ENCODE measurements around the gene RPL38.

RPL38 gene

DNA sequence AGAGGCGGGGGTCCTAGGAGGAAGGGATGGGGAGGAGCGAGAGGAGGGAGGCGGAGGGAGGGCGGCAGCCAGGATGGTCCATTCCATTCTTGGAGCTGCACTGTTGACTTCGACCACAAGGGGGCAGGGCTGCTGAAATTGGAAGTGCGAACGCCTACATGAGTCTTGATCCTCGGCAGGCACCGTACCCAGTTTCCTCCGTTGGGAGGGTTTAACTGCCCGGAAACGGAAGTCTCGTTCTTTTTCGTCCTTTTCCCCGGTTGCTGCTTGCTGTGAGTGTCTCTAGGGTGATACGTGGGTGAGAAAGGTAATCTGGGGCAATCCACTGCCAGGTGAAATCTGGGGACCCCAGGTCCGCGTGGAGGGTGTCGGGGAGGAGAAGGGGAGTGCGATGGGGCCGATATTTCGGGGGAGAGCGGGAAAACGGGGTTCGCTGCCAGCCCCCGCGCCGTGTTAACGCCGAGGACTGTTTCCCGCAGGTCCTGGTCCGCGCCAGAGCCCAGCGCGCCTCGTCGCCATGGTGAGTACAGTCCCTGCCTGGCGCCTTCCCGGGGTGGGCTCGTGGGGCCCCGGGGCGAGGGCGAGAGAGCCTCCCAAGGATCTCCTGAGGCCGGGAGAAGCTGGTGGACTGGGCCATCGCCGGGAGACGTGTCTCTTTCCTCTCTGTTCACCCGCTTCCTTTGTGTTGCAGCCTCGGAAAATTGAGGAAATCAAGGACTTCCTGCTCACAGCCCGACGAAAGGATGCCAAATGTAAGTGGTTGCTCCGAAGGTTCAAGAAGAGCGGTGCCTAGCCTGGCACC, at the start of gene RPL38:
Gene RPL38, plus strand, starts transcription at position 240 of the 802 bp plus-strand sequence. Its CDS starts 278 bp downstream, at position 518.
- peak; percentile 95 to 98 for DNase-seq

DNA sequence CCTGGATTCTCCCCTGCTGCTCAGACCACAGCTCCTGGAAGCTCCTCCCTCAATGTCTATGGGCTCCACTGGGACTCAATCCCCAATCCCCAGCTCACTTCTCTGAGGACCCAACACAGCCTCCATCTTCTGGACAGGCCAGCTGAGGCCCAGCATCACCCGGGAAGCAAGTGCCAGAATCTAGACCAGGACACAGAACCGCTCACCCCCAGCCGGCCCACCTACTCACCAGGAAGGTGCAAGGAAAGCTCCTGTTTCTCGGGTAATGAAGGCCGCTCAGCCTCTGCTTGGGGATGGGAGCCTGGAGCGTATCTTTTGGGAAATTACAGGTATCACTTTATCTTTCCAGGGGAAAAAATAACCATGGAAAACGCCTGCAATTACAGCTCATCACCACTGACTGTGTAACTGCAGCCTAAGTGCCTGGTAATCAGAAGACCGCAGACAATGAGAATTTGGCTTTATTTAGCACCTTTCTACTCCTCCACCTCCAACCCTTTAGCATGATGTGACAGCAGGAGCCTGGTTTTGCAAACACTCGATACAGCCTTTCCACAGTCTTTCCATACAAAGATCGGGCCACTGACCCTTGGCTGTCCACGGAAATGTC, 49.6 kb upstream of the RPL38 start:
- no peak for DNase-seq

DNA sequence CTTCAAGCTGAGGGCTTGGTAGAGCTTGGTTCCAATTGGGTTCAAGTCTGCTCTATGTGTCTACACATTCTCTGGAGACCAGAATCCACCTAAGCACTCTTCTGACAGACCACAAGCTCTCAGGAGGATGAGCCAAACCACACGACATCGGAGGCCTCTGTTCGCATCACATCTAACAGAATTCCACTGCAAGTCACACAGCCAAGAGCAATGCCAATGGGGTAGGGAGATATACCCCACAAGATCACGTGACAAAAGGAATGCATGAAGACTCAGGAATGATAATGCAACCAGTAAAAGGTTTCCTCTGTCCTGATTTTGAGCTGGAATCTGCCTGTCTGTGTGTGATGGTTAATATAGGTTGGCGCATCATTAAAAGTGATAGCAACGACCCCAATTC, 46.6 kb upstream of the RPL38 start:
- no peak for DNase-seq

DNA sequence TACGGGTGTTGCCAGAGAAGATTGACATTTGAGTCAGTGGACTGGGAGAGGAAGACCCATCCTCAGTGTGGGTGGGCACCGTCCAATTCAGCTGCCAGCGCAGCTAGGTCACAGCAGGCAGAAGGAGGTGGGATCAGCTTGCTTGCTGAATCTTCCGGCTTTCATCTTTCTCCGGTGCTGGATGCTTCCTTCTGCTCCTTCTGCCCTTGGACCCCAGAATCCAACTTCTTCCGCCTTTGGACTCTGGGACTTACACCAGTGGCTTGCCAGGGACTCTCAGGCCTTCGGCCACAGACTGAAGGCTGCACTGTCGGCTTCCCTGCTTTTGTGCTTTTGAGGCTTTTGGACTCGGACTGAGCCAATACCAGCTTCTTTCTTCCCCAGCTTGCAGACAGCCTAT, 46.1 kb upstream of the RPL38 start:
- no peak for DNase-seq

DNA sequence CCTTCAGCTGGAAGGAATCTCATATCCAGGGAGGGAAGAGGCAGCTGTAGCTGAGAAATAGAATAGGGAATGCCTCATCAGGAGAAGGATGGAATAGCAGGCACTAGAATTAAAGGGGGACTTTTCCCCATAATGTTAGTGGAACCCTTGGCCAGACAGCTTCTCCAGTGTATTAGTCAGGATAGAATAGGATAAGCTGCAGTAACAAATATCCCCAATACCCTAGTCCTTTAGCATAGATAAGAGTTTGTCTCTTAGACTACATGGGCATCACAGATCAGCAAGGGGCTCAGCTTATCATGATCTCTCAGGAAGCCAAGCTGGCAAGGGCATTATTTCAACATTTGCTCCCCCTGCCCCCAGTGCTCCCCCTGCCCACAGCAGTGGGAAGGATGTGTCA, 44.7 kb upstream of the RPL38 start:
- no peak for DNase-seq

DNA sequence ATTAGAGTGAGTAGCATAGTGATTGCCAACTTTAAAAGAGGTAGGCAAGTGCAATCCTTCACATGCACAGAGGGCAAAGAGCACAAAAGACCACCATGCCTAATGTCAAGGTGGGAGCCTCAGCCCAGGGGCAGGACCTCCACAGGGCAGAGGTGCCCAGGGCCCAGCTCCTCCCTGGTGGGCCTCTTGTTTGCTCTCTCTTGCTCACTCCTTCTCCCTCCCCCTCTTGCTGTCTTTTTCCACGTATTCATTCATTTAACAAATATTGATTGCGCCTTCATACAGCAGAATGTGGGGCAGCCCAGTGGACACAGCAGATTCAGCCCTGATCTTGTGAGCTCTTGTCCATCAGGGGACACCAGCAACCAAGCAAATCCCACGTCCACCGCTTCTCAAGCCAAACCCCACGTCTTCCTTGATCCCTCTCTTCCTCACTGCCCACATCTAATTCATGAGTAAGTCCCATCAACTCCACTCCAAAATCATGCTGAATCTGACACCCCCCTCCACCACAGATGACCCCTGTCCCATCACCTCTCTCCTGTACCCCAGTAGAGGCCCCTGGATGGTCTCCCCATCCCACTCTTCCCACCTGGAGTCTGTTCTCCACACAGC, 44.1 kb upstream of the RPL38 start:
- DNase-seq: no peak

DNA sequence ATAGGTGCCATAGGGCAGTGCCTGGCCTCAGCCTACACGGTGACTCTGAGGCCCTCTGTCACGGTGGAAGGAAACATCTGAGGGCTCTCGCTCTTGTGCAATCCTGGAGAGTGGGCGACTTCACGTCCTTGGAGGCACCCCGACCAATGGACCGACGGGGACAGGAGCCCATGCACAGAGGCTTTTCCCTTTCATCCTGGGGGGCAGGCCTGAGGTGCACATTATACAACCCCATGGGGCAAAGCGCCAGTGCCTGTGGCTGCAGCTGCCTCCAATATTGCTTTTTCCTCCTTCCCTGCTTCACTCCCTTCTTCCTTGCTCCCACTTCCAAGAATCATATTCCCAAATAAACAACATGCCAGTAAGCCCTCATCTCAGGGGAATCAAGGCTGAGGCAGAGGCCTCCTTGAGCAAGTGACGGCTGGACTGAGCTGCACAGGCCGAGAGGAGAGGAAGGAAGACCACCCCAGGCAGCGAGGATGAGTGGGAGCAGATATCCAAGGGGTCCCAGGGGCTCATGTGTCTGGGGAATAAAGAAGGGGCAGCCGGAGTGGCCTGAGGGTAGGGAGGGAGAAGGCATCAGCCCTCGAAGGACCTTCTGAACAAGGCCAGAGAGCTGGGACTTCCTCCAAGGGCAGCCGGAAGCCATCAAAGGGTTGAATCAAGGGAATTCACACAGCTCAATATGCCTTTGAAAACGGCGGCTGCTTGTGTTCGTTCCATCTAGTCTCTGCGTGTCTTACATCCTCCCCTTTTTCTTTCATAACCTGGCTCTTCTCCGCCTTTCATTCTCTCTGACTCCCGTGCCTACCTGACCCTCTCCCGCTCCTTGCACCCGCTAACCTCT, 42.6 kb upstream of the RPL38 start:
- DNase-seq: no peak

DNA sequence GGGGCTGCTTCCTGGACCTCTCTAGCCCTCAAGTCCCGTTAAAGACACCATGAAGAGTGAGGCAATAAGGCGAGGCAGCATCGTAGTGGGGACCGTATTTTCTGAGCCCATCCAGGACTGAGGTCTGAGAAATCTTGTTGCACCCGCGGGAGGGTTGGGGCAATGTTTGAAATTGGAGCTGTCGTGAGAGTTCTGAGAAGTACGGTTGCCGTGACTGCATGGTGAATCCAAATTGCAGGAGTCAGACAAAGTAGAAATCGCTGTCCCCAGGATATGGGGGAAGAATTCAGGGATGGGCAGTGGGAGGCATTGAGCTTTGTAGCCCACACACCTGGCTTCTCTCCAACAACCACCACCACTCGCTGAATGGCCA, 42.0 kb upstream of the RPL38 start:
- no peak for DNase-seq

DNA sequence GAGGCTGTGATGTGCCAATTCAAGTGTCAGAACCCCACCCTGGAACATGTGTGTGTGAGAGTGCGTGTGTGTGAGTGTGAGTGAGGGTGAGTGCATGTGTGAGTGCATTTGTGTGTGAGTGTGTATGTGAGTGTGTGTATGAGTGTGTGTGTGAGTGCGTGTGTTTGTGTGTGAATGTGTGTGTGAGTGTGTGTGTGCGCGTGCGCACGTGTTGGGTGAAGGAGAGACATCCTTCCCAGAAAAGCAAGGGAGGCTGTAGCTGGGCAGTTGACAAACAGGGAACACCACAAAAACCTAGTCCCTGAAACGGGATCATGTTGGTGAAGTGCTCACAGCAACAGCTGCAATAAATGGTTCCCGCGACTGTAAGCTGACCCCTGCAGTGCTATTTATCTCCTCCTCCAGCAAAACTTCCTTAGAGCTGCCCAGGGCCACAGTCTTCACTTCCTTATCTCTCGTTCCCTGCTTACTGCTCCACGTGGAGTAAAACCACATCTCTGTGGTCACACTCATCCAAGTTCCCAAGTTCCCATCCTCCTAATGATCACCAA, 40.1 kb upstream of the RPL38 start:
- no peak for DNase-seq

DNA sequence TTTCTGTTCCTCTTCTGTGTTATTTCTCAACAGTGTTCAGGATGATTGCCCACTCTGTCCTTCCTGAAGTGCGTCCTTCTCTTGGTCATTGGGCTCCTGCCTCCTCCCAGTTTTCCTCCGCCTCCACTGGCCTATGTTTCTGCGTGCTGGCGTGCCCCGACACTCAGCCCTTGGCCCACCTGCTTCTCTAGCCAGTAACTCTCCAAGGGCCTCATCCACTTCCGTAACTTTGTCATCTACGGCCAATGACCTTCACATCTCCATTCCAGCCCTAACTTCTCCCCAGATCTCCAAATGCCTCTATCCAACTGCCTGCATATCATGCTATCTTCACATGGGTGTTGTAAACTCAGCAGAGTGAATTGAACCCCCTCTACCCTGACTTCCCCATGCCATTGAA, 39.6 kb upstream of the RPL38 start:
- no peak for DNase-seq

DNA sequence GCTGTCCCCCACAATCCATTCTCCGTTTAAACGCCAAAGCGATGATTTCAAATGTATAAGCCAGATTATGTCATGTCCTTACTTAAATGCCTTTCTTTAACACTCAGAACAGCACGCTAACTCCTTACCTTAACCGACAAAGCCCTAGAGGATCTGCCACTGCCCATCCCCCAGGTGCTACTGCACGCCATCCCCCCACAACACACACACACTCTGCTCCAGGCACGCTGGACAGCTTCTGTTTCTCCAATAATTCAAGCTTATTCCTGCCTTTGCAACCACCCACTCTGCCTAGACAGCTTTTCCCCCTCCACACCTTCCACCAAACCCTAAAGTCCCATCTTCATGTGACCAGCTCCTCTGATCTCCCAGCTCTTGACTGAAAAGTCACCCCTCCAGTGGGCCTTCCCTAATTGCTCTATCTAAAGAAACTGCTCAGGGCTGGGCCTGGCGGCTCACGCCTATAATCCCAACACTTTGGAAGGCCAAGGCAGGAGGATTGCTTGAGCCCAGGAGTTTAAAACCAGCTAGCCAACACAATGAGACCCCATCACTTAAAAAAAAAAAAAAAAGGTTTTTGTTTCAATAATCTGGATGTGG, 38.9 kb upstream of the RPL38 start:
- no peak for DNase-seq

DNA sequence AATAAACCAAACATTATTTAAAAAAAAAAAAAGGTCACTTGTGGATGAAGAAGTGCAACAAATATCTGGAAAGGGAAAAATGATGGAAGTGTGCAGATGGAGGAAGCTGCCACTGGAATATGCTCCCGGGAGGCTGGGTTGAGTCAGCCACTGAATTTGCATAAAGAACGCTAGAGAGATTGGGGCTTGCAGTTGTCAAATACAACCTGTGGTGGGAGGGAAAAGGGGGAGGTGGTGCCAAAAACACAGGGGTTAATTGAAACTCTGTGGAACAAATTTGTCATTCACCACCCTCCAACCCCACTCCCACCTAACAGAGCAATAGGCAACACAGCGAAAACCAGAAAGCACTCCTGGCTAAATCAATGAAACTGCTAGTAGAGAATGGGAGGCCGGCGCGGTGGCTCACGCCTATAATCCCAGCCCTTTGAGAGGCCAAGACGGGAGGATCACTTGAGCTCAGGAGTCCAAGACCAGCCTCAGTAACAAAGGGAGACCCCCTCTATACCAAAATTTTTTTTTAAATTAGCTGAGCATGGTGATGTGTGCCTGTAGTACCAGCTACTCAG, 37.6 kb upstream of the RPL38 start:
- DNase-seq: peak; percentile 55 to 85

DNA sequence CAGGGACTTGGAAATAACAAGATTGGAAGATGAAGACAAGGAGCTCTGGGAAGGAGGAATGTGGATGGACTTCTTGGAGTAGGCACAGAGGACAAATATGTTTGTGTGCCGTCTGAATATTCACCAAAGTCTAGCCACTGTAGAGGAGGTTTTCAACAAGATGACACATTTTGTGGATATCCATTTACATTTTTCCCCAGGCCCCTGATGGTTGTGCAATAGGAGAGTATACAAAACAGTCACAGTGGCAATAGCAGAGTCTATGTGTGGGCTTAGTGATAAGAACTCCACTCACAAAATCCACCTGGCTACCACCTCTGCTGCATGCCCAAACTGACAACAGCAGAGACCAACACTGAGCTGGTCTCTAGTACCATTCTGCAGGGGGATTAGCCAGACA, 32.6 kb upstream of the RPL38 start:
- no peak for DNase-seq

DNA sequence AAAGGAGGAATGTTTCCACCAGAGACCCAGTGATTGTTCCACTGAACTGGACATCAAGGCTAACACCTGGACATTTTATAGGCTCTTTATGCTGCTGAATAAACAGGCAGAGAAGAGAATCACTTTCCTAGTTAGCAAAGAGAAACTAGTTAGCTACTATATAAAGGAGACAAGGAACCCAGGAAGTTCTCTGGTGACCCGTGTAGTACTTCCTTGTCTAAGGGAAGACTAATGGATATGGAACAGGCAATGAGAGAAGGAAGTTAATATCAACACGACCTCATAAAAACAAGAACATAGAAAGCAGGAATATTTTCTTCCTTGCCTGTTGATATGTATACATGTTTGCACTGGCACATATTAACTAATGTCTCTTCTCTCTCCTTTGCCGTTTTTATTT, 30.8 kb upstream of the RPL38 start:
- no peak for DNase-seq

DNA sequence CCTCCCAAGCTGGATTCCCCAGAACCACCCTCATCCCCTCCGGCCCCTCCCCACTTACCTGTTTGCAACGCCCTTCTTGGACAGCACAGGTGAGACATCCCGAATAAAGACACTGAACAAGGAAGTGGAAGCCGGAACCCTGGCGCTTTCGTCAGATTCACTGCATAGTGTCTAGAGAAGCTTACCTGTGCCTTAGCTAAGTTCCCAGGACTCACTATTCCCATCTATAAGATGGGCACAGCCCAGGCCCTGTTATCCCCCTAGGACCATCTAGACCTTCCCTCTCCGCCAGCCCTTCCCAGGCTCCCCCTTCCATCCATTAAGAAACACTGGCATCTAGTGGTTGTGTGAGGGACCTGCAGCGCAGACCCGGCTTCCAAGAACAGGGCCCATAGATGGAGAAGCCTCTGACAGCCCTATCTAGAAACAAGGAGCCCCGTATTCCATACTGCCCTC, 26.9 kb upstream of the RPL38 start:
- peak; percentile 53 to 87 for DNase-seq

DNA sequence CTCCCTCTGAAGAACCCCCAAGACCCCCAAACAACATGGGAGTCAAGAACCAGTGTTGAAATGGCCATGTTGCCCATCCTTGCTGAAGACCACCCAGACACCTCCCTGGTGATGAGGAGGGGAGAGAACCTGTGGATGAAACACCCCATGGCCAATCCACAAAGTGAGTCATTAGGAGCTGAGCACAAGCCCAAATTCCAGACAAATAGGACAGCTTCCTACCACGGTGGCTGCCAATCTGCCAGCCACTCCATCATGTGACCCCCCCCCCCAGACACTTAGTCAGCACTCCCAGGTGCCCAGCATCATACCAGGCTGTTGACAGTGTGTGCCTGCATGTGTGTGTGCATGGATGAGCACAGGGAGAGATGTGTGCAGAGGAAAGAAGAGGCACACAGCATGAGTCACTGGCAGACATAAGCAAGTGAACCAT, 26.4 kb upstream of the RPL38 start:
- peak in 1 of 2 experiments; percentile 38 for DNase-seq

DNA sequence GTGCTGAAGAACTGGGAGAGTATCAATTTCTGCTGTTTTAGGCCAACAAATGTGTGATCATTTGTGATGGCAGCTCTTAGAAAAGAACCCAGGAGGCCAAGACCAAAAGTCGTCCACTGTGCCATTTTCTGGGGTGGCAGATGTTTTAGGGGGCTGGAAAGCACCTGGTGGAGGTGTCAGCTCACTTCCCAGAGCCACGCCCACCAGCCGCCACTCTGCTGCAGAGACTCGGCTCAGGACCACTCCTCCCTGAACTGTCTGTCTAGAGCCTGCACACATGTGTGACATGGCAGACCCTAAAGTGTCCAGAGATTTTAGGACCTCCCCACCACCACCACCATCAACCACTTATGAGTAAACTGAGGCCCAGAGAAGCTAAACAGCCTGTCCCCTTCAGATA, 23.9 kb upstream of the RPL38 start:
- DNase-seq: no peak

DNA sequence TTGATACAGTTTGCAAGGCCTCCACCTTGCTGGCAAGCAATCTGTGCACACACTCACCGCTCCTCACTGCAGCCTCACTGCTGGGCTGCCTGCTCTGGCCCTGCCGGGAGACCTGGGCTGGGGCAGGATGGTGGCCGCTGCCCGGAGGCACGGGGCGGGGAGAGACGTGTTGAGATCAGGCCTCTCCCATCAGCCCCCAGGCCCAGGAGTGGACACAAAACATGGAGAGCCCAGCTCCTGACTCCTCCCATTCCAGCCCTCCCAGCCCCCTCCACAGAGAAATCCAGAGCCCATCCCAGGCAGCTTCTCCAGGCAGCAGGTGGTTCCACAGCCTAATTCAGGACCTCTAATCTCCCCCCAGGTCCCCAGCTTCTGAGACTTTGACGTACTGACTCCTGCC, 23.1 kb upstream of the RPL38 start:
- no peak for DNase-seq

DNA sequence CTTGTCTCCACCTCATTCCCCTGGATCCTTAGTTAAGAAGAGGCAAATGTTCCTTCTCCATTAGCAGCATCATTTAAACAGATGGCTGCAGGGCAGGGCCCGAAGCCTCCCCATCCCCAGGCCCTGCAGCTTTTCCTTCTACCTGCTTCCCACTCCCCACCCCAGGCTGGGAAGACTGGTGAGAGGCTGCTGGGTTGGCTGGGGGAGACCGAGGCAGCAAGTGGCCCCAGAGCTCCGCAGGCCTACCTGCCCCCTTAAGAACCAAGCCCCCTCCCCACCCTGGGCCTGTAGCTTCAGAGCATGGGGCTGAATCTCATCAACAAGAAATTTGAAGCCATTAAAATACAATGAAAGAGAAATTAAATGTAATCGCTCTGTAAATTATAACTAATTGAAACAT, 22.1 kb upstream of the RPL38 start:
- DNase-seq: no peak

DNA sequence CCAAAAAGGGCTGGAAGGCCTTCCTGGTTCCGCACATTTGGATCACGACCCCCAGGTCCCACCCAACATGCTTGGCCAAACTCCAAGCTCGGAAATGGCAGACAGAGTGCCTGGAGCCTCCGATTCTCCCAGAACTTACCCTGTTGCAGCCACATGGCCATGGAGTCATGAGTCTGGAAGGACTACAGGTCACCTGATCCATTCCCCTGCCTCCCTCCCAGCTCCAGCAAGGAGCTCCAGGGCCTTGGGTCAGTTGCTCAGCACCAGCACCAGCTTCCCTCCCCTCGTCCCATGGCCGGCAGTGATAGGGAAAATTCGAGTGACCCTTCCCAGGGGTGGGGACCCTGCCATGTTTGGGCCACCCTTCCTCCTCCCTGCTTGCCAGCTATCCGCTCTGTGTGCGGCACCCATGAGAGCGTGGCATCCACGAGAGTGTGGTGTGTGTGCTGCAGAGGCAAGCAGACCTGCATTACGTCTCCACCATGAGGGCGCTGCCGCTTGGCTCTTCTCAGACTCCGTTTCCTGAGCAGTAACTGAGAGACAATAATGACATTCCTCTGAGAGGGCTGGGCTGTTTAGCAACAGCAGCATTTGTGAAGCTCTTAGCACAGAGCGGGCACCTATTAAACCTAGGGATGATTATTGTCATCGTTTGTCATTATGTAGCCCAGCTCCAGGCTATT, 21.3 kb upstream of the RPL38 start:
- DNase-seq: no peak

DNA sequence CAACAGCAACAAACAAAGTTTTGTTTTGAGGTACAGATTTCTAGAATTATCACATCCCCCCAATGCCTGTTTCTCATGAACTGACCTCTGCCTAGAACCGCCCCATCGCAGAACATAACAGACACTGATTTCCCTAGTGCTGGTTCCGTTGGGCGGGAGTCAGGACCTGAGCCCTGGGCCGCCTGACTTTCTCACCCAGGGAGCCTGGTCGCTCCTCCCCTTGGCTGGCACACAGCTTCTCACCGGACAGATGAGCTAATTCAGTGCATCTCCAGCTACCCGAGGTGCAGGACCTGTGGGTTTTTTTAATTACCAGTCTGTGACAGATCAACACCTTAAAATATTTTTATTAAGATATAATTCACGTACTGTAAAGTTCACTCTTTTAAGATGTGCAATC, 20.1 kb upstream of the RPL38 start:
- no peak for DNase-seq
